GM21737 (cell line): Measurements from ENCODE around the gene TMEM145.
"Not testable (repeated sequence)": the region's sequence is repeated elsewhere in the genome, so short reads cannot be mapped to it uniquely, and the experiment has no call there.

Experiments used
- ATAC-seq: cut with Tn5 transposase; IDR thresholded peaks from one replicate; pipeline ENCODE4 v1.9.1; 2021; ENCODE audit warnings: mild to moderate bottlenecking, moderate library complexity; ENCODE audit not compliant: unreplicated experiment

TMEM145 gene

GRCh38 chr19:42313096-42313839 lies at the start of gene TMEM145:
TSS of gene TMEM145 (plus strand) at chr19:42313309. CDS start at chr19:42313377, 68 bp downstream.
- no peak for ATAC-seq

- not testable (repeated sequence) for ATAC-seq
These were observed 47.0 kb upstream of the TMEM145 start for GRCh38 chr19:42266105-42266504.

GRCh38 chr19:42266928-42267603 lies 46.0 kb upstream of the TMEM145 start:
- ATAC-seq: not testable (repeated sequence)

GRCh38 chr19:42267644-42268141 lies 45.4 kb upstream of the TMEM145 start:
- no peak for ATAC-seq

- ATAC-seq: peak; percentile 46
These were observed 44.9 kb upstream of the TMEM145 start for GRCh38 chr19:42268142-42268703.

- ATAC-seq: peak; percentile 82
These were observed 44.2 kb upstream of the TMEM145 start, which contains the start of gene CIC for GRCh38 chr19:42268704-42269477. TSS of gene CIC (plus strand) at chr19:42269252. CDS start at chr19:42271784, 2,532 bp downstream.

GRCh38 chr19:42269478-42270345 lies 43.4 kb upstream of the TMEM145 start:
- ATAC-seq: no peak

GRCh38 chr19:42270346-42271044 lies 42.6 kb upstream of the TMEM145 start:
- no peak for ATAC-seq

GRCh38 chr19:42271045-42271419 lies 42.1 kb upstream of the TMEM145 start:
- no peak for ATAC-seq

- ATAC-seq: no peak
These were observed 41.1 kb upstream of the TMEM145 start for GRCh38 chr19:42271861-42272534.

- no peak for ATAC-seq
These were observed 40.6 kb upstream of the TMEM145 start for GRCh38 chr19:42272535-42272897.

GRCh38 chr19:42272989-42273406 lies 40.1 kb upstream of the TMEM145 start:
- ATAC-seq: no peak

- ATAC-seq: no peak
These were observed 39.6 kb upstream of the TMEM145 start for GRCh38 chr19:42273407-42274064.

- no peak for ATAC-seq
These were observed 38.9 kb upstream of the TMEM145 start for GRCh38 chr19:42274065-42274682.

GRCh38 chr19:42275103-42275502 lies 38.0 kb upstream of the TMEM145 start:
- ATAC-seq: no peak

- ATAC-seq: no peak
These were observed 37.6 kb upstream of the TMEM145 start for GRCh38 chr19:42275517-42275916.

GRCh38 chr19:42276284-42276683 lies 36.8 kb upstream of the TMEM145 start:
- no peak for ATAC-seq

GRCh38 chr19:42276821-42277220 lies 36.3 kb upstream of the TMEM145 start:
- ATAC-seq: no peak
